Activated CD4-positive, alpha-beta T cell treated with anti-CD3 and anti-CD28 coated beads, Interleukin-2, amount 50 U/mL, for 16 hours (primary cell): Measurements from ENCODE around the gene GABRA5.

Experiments
- DNase-seq: peaks from one replicate; pipeline ENCODE4 v3.0.0-alpha.2; 2020

GABRA5 gene

GRCh38 chr15:26934848-26935247 lies 68.0 kb downstream of the GABRA5 start:
- DNase-seq, result no peak

- no peak for DNase-seq
These were observed 68.5 kb downstream of the GABRA5 start for GRCh38 chr15:26935322-26935721.

- no peak for DNase-seq
These were observed 69.6 kb downstream of the GABRA5 start for GRCh38 chr15:26936502-26936901.

GRCh38 chr15:26937134-26937533 lies 70.3 kb downstream of the GABRA5 start:
- no peak for DNase-seq

GRCh38 chr15:26939398-26939797 lies 72.5 kb downstream of the GABRA5 start:
- DNase-seq, result no peak

GRCh38 chr15:26941489-26941888 lies 74.6 kb downstream of the GABRA5 start:
- no peak for DNase-seq

GRCh38 chr15:26943866-26944265 lies 77.0 kb downstream of the GABRA5 start:
- DNase-seq, result no peak

GRCh38 chr15:26945046-26945445 lies 78.2 kb downstream of the GABRA5 start:
- no peak for DNase-seq

GRCh38 chr15:26950001-26950400 lies 83.1 kb downstream of the GABRA5 start:
- DNase-seq, result no peak

GRCh38 chr15:26954403-26954802 lies 87.5 kb downstream of the GABRA5 start:
- no peak for DNase-seq

GRCh38 chr15:26967719-26968269 lies 100.9 kb downstream of the GABRA5 start:
- DNase-seq, result no peak

- no peak for DNase-seq
These were observed 101.9 kb downstream of the GABRA5 start for GRCh38 chr15:26968806-26969205.

GRCh38 chr15:26970712-26971210 lies 103.9 kb downstream of the GABRA5 start, which contains the start of gene GABRG3:
TSS of gene GABRG3 (plus strand) at chr15:26971181.
- no peak for DNase-seq

- no peak for DNase-seq
These were observed 104.6 kb downstream of the GABRA5 start for GRCh38 chr15:26971271-26972018.

- DNase-seq, result no peak
These were observed 105.8 kb downstream of the GABRA5 start for GRCh38 chr15:26972636-26973035.

- DNase-seq, result peak; percentile 8
These were observed 107.4 kb downstream of the GABRA5 start for GRCh38 chr15:26974120-26974780.

GRCh38 chr15:26981492-26981891 lies 114.6 kb downstream of the GABRA5 start:
- no peak for DNase-seq

GRCh38 chr15:26983822-26984221 lies 117.0 kb downstream of the GABRA5 start:
- no peak for DNase-seq

GRCh38 chr15:26985050-26985449 lies 118.2 kb downstream of the GABRA5 start:
- no peak for DNase-seq

- DNase-seq, result no peak
These were observed 129.4 kb downstream of the GABRA5 start for GRCh38 chr15:26996250-26996649.
